ENCODE data around the gene AJM1. TPM values are rescaled to one million over a fixed set of nuclear protein-coding genes. Genes with fewer than 3 reads are reported as not detected.

Gene AJM1
- total RNA-seq, 6 donors from 2014 or later, result 1.4 to 7.3 (median 3.0) TPM

DNA sequence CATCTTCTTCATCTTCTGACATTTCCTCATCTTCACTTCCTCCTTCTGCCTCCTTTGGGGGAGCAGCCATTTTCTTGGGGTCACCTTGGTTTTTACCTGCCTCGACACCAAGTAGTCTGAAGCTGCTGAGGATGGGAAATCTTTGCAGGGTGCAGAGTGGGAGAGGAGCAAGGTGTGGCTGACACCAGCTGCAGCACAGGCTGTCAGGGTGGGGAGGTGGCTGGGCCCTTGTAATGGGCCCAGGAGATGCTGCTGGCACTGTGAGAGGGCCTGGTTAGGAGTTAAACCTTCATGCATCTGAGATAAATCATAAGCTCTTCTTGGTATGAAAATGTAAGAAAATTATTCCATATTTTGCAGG, 26.9 kb upstream of the AJM1 start:
- H3K27ac ChIP-seq, result no peak overlapping the region
- DNase-seq (no peak), ATAC-seq (ENCODE audit: low FRiP score in 2 of 2) (no peak)
- H3K9me3 ChIP-seq, result no peaks in the 10 kb centered on the region
- no peak overlapping the region for H3K4me3 ChIP-seq
- peaks cover 0 to 15% (median 8%) of the 10 kb centered on the region in 4 donors for H3K36me3 ChIP-seq
- WGBS, 2 donors, result 0 to 64% methylated on average over 1 of the region's 1 CpG
- no peaks in the 10 kb centered on the region for H3K27me3 ChIP-seq
- TF ChIP-seq POLR2AphosphoS5 (IDR thresholded peaks at IDR 0.05) (no peak), POLR2A (IDR thresholded peaks at IDR 0.05) (no peak)
- H3K4me1 ChIP-seq, result peaks cover 1 to 22% (median 6%) of the 10 kb centered on the region in 4 donors

DNA sequence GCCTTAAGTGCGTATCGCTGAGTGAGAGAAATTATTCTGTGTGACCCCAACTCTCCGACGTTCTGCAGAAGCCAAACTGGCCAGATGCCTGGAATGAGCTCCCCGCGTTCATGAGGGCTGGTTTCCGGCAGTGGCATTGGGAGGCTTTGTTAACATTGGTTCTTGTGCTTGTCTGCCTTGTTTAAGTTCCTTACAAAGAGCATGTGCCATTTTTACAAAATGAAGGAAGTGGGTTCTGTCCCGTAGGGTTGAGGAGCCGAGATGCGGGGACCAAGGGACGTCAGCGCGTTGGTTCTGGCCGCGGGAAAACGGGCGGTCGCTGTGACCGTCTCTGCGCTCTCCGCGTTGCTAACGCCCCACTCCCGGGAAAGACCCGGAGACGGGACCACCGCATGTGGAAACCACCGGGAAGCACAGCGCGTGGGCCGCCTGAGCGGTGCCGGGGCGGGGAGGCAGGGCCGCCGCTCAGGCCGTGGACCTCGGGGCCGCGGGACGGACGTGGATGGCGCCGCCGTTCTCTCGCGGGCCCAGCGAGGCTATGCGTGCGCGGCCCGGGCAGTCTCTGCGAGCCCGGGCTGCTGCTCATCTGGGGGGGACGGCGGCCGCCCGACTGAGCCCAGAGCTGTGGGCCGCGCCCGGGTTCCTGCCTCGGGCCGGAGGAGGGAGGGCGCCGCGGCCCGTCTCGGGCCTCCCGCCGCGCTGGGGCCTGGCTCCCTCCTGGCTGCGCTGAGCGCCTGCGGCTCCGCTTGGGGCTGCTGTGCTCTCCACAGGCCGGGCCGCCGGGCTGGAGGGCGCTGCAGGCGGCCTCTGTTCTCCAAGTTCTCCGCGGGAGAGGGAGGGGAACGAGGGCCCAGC, 21.1 kb upstream of the AJM1 start:
- Histone ChIP-seq H3K27me3 (no peaks in the 10 kb centered on the region), H3K9me3 (no peaks in the 10 kb centered on the region), H3K4me3 (peak overlapping the region in 3 of 4 donors; percentile 24 to 35 (median 31)), H3K4me1 (peaks cover 0 to 12% (median 0%) of the 10 kb centered on the region in 4 donors), H3K36me3 (peaks cover 0 to 40% (median 26%) of the 10 kb centered on the region in 4 donors), H3K27ac (no peak overlapping the region)
- peak in 1 of 2 donors; percentile 83 for DNase-seq
- ATAC-seq (ENCODE audit: low FRiP score in 2 of 2), result peak in 1 of 2 donors; percentile 74
- TF ChIP-seq POLR2AphosphoS5 (IDR thresholded peaks at IDR 0.05) (no peak), POLR2A (IDR thresholded peaks at IDR 0.05) (no peak), EP300 (IDR thresholded peaks at IDR 0.05) (no peak)
- TF ChIP-seq, protein P1, sequence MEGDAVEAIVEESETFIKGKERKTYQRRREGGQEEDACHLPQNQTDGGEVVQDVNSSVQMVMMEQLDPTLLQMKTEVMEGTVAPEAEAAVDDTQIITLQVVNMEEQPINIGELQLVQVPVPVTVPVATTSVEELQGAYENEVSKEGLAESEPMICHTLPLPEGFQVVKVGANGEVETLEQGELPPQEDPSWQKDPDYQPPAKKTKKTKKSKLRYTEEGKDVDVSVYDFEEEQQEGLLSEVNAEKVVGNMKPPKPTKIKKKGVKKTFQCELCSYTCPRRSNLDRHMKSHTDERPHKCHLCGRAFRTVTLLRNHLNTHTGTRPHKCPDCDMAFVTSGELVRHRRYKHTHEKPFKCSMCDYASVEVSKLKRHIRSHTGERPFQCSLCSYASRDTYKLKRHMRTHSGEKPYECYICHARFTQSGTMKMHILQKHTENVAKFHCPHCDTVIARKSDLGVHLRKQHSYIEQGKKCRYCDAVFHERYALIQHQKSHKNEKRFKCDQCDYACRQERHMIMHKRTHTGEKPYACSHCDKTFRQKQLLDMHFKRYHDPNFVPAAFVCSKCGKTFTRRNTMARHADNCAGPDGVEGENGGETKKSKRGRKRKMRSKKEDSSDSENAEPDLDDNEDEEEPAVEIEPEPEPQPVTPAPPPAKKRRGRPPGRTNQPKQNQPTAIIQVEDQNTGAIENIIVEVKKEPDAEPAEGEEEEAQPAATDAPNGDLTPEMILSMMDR (IDR thresholded peaks at IDR 0.05), result no peak
- WGBS, 2 donors, result 52 to 69% methylated on average over 18 to 42 of the region's 83 CpGs

DNA sequence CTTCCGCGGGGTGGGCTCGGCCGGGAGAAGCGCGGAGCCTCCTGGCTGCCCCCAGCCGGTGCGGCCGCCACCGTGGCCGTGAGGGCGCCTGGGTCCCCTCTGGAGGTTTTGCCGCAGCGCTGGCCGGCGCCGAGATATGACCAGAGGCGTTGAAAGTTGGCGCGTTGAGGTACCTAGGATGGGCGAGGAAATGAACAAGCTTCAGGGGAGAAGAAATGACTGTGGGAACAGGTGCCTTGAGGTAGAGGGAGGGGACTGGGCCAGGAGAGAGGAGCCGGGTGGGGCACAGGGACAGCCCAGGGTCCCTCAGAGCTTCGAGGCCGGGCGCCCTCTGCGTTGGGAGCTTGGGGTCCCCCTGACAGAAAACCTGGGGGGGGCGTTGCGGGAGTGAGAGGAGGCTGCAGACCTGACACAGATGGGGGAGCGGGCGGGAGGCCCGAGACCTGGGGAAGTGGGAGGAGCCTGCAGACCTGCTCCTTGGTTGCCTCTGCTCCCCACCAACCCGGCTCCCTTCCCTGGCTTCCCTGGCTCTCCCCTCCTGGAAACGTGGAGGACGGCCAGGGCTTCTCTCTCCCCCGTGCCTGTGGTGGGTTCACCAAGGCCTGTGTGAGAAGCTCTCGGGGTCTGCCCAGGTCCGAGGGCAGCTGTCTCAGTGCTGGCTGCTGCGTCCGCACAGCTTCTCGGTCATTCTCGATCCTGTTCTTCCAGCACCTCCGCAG, 20.3 kb upstream of the AJM1 start:
- Histone ChIP-seq H3K27me3 (no peaks in the 10 kb centered on the region), H3K36me3 (peaks cover 3 to 47% (median 29%) of the 10 kb centered on the region in 4 donors), H3K4me3 (peak overlapping the region in 2 of 4 donors; percentile 31 to 35), H3K27ac (no peak overlapping the region), H3K9me3 (no peaks in the 10 kb centered on the region), H3K4me1 (peaks cover 0 to 12% (median 0%) of the 10 kb centered on the region in 4 donors)
- ATAC-seq (ENCODE audit: low FRiP score in 2 of 2) (no peak), DNase-seq (peak in 1 of 2 donors; percentile 69)
- WGBS, 2 donors, result 89 to 90% methylated on average over 31 to 42 of the region's 42 CpGs
- TF ChIP-seq, protein P1 (IDR thresholded peaks at IDR 0.05), result no peak
- no peak for TF ChIP-seq EP300 (IDR thresholded peaks at IDR 0.05)

DNA sequence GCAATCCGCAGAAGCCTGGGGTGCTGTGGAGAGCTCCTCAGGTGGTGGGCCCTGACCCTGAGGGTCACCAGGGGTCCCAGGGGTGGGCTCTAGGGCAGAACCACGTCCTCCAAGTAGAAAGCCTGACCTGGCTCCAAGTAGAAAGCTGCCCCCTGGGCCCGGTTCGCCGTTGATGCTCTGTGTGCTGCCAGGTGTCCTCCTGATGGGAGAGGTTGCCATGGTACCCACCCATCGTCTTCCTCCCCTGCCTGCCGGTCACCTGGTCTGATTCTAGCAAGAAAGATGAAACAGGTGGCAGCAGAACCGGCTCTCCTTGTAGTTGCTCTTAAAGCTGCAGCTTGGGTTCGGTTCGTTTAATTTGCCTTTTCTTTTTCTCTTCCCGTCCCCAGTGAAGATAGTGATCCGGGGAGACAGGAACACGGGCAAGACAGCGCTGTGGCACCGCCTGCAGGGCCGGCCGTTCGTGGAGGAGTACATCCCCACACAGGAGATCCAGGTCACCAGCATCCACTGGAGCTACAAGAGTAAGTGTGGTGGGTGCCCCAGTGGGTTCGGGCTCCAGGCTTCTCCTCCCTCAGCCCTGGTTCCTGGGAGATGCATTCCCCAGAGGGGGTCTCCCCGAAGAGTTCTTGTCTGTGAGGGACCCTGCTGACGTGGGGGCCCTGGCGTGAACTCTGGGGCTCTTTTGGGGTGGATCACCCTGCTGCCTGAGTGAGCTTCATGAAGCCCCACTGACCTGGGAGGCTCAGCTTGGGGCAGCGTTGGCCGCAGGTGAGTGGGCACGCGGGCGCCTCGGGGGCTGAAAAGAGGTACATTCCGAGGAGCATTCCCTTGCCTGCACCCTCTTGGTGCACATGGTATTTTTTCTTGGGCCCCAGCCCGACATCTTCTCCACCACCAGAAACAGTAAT, 18.9 kb upstream of the AJM1 start:
- H3K9me3 ChIP-seq, result no peaks in the 10 kb centered on the region
- ATAC-seq (ENCODE audit: low FRiP score in 2 of 2) (no peak), DNase-seq (peak in 1 of 2 donors; percentile 78)
- no peaks in the 10 kb centered on the region for H3K27me3 ChIP-seq
- WGBS, 2 donors, result 92 to 96% methylated on average over 24 to 30 of the region's 30 CpGs
- TF ChIP-seq POLR2AphosphoS5 (IDR thresholded peaks at IDR 0.05) (no peak), POLR2A (IDR thresholded peaks at IDR 0.05) (no peak), EP300 (IDR thresholded peaks at IDR 0.05) (no peak)
- TF ChIP-seq, protein P1 (IDR thresholded peaks at IDR 0.05), result no peak
- no peak overlapping the region for H3K4me3 ChIP-seq
- no peak overlapping the region for H3K27ac ChIP-seq
- H3K4me1 ChIP-seq, result peaks cover 0 to 12% (median 0%) of the 10 kb centered on the region in 4 donors
- H3K36me3 ChIP-seq, result peaks cover 3 to 52% (median 38%) of the 10 kb centered on the region in 4 donors

Measured in upper lobe of left lung (tissue), 6 donors.